D341Med (cell line): ENCODE measurements around the gene TNS3.
"Not testable (repeated sequence)": the region's sequence is repeated elsewhere in the genome, so short reads cannot be mapped to it uniquely, and the experiment has no call there.

Source experiments
- DNase-seq: peaks from one replicate; pipeline ENCODE4 v3.0.0; 2012; ENCODE audit warnings: low spot score

TNS3 gene

GRCh38 chr7:47561715-47562446 lies 20.0 kb downstream of the TNS3 start:
- DNase-seq, result no peak

- no peak for DNase-seq
Measured at GRCh38 chr7:47559306-47560220, 22.3 kb downstream of the TNS3 start.

DNA sequence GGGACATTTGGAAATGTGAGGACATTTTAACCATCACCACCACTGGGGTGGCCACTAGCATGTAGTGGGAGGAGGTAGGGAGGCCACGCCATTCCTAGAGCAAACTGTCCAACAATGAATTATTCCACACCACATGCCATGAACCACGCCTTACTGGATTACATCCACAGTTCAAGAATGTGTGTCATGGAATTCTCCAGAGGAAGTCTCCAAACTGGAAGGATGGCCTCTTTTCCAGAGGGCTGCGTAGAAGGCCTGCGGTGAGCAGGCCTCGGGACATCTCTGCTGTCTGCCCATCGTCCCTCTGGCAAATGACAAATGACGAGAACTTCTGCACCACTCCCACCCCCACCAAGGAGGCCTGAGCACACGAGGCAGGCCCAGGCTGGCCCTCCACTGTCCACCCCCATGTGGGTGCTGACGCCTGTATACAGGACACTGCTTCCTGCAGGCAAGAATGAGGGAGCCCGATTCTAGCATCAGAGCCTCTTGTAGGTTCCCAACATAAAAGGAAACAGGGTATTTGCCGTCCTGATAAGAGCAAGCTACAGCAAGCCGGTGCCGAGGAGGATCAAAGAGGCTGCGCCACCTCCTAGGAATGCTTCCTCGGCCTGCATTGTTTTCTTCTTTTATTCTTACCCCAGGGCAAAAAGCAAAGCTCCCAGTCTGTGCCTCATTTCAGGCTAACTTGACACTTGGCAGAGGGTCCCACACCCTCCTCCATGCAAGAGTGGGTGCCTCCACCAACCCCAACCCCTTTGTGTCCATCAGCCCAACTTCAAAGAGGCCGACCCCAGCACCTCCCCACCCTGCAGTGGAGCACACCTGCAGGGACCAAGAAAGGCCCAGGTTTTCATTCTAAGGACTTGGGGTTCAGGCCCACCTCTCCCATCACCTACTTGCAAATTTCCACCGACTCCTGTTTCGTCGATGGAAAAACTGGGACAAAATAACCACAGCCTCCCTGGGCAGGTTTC lies 23.9 kb downstream of the TNS3 start:
- no peak for DNase-seq

DNA sequence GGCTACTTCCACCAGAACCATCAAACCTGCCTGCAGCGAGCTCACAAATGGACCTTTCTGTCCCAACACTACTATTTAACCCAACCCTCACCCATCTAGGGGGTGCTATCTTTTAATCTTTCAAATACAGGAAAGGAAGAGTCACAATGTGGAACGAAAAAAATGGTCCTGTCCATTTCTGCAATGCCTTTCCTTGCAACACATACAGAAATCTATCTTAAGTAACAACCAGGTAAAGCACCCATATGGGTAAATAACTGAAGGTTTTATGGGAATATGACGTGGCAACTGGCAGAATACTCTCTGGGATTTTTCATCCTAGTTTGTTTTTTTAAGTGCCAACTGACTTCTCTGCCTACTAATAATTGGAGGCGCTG lies 24.6 kb downstream of the TNS3 start:
- DNase-seq, result no peak

DNA sequence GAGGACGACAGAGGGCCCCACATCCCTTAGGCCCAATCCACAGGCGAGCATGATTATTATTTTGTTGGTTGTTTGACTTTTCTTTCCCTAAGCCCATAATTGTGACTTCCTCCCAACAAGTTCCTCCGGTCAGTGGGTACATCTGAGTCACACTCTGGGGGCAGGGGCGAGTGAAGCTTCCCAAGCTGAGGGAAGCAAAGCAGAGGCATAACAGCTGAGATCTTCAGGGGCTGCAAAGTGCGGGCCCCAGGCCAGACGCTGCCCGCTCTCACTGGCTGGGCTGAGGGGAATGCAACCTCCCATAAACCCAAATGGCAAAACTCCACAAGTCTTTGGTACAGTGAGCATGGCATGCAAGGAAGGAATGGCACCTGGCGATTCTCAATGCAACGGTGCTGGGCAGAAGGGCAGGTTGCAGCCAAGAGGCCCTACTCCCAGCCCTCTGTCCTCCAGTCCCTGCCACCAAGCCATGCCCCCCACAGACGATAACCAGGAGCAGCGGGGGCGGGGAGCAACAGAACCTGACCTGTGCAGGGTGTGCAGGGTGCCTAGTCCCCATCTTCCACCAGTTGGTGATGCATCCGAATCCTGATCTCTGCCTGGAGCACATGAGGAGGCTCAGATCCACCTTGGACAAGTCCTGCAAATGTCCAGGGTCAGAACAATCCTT lies 25.3 kb downstream of the TNS3 start:
- no peak for DNase-seq

- DNase-seq, result no peak
Measured at GRCh38 chr7:47553309-47553708, 28.6 kb downstream of the TNS3 start.

DNA sequence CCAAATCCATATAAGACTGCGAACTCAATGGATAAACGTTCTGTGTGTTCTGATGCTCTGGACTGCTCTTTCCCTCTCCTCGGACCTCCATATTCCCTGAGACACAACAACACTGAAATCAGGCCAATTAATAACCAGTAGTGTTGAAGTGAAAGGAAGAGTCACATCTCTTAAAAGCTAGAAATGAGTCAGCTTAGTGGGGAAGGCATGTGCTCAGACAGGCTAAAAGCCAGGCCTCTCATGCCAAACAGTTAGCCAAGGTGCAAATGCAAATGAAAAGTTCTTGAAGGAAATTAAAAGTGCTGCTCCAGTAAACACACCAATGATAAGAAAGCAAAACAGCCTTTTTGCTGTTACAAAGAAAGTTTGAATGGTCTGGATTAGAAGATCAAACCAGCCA lies 29.3 kb downstream of the TNS3 start:
- DNase-seq, result no peak

- no peak for DNase-seq
Measured at GRCh38 chr7:47551668-47552440, 30.1 kb downstream of the TNS3 start.

DNA sequence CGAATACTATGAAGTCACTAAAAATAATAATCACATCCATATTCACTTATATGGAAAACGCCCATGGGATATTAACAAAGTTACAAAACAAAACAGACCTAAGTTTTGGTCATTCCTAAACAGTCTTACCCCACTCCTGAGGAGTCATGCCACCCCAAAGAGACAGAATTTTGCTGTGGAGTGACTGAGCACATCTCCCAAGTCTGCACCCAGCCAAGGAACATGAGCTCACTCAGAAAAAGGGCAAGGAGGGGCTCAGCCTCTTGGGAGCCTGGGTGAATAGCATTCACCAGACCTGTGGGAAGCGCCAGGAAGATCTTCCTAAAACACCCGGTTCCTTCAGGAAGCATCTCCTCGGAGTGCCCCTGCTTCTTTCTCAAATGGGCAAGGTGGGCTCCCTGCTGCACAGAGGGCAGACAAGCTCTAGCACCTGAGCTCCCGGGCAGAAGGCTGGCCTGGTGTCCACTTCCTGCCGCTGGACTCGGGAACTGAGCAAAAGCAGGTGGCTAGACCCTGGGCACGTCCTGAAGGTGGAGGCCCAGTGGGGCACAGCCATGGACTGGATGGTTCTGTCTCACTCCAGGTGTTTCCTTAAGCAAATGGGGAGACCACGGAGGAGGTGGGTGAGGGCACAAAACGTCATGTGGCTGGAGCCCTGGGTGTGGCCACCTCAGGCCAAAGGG lies 31.0 kb downstream of the TNS3 start:
- no peak for DNase-seq

GRCh38 chr7:47549916-47550315 lies 32.0 kb downstream of the TNS3 start:
- no peak for DNase-seq

DNA sequence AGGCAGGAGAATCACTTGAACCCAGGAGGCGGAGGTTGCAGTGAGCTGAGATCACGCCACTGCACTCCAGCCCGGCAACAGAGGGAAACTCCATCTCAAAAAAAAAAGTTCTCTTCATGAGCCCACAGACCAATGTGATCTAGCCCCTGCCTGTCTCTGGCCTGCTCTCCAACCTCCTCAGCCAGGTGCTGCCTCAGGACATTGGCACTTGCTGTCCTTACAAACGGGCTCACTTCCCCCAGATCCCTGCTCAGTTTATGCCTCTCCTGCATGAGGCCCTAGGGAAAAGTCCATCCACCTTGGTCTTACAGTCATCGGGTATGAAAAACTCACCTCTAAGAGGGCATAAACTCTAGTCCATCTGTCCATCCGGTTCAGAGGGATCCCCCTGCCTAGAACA lies 32.5 kb downstream of the TNS3 start:
- DNase-seq, result no peak

DNA sequence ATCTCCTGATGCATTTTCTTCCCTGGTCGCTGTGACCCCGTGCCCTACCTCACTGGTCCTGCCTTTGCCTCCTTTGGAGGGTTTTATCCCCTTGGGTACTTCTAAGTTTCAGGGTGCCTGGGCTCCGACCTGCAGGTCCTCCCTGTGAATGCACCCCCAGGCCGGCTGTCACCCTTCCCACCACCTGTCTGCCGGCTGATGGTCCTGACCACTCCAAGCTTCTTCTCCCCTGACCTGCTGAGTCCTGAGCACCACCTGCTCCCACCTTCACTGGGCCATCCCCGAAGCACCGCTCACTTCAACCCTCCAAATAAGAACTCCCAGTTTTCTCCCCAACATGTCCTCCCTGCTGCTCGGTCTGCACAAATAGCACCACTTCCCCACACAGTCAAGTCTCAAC lies 33.4 kb downstream of the TNS3 start:
- no peak for DNase-seq

- DNase-seq, result no peak
Measured at GRCh38 chr7:47546733-47547494, 35.0 kb downstream of the TNS3 start.

- DNase-seq, result no peak
Measured at GRCh38 chr7:47546171-47546570, 35.7 kb downstream of the TNS3 start.

GRCh38 chr7:47544416-47544815 lies 37.5 kb downstream of the TNS3 start:
- DNase-seq, result no peak

DNA sequence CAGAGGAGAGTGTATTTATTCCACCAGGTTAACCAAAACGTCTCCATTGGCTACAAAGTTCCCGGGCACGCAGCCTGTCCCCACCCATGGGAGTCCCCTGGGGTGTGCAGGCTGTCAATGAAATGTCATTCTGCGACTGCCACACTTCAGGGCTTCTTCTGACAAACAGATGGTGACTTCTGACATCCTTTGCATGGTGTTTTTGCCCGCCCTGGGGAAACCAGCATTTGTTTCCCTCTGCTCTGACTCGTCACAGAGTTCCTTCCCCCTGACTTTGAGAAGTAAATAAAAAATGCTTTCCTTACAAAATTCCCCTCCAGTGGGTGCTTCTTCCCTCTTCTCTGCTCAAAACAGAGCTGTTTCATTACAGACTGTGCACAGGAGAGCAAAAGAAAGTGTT lies 38.2 kb downstream of the TNS3 start:
- DNase-seq, result no peak

DNA sequence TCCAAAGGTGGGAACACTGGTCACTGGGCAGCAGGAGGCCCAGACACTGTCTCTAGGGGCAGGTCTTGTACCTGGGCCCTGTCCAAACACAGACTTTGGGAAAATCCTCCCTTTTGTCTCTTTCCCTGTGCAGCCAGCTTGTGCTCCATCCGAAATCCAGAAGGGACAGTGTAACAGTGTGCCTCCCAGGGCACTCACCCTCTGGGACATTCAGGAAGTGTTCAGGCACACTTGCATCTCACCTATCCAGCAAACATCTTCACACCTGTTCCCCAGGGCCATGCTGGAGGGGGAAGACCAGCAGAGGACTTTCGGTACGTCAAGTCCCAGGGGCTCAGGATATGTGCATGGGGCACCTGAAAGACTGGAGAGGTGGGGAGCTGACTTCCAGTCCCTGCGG lies 38.9 kb downstream of the TNS3 start:
- DNase-seq, result no peak

- DNase-seq, result no peak
Measured at GRCh38 chr7:47542051-47542450, 39.9 kb downstream of the TNS3 start.

DNA sequence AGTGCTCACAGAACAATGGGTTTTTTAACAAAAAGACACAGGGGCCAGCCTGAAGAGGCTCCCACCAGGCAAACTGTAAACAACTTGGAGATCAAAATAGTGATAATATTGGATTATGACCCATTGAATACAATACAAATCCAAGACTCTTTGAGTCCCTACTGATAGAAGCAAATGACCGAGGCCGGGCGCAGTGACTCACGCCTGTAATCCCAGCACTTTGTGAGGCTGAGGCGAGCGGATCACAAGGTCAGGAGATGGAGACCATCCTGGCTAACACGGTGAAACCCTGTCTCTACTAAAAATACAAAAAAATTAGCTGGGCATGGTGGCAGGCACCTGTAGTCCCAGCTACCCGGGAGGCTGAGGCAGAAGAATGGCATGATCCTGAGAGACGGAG lies 40.4 kb downstream of the TNS3 start:
- DNase-seq, result not testable (repeated sequence)
